ENCODE measurements around the gene VANGL2.

The VANGL2 gene

GRCh38 chr1:160405331-160405877 is 5.0 kb downstream of the VANGL2 start:
- DNase-seq (ENCODE audit: low spot score) (no peak), FAIRE-seq (no peak)

- DNase-seq (ENCODE audit: low spot score) (no peak), FAIRE-seq (no peak)
Measured at GRCh38 chr1:160406131-160406968, 6.0 kb downstream of the VANGL2 start.

GRCh38 chr1:160407839-160408801 is 7.8 kb downstream of the VANGL2 start:
- DNase-seq (ENCODE audit: low spot score) (peak; percentile 88), FAIRE-seq (peak; percentile 42)

- DNase-seq (ENCODE audit: low spot score) (no peak), FAIRE-seq (no peak)
Measured at GRCh38 chr1:160408864-160409263, 8.5 kb downstream of the VANGL2 start.

DNA sequence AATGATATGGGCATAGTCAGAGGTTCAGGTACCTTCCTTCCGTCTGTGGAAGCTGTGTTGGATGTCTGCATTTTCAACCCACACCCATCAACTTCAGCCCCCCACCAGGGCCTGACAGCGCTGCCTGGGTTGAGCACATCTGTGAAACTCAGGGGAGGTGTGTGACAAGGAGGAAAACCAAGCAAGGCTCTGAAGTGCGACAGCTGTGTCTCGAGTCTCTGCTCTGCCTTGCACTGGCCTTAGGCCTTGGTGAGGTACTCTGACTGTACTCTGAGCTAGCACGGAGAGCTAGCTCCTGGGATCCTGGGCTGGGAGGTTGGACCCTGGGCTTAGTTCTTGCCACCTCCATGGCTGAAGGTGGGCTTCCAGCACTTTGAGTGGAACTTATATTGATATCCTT is 9.1 kb downstream of the VANGL2 start:
- FAIRE-seq (no peak), DNase-seq (ENCODE audit: low spot score) (no peak)

DNA sequence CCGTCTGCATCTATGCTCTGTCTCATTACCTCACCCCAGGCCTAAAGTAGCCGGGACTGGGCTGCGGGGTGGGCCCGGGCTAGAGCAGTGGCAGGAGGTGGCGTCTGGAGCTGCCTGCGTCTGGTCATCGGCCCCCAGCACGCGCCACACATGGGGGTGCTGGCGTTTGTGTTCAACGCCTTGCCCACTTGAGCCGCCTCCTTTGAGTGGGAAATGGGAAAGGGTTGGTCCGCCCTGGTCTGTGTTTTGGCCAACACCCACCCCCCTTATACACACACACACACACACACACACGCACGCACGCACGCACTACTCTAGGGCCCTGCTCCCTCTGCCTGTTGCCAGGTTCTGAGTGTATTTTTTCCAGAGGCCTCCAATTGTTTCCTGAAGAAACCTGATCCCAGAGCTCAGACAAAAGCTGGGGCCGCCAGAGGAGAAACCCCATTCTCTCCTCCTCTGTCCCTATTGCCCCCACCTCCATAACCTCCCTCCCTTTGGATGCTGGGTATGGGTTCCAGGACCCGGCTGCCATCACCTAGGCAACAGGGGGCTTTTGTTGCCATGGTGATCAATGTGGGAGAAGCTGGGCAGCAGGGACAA is 10.1 kb downstream of the VANGL2 start:
- DNase-seq (ENCODE audit: low spot score) = no peak
- no peak for FAIRE-seq

- no peak for FAIRE-seq
Measured at GRCh38 chr1:160411271-160412027, 11.1 kb downstream of the VANGL2 start.

GRCh38 chr1:160412028-160412362 is 11.6 kb downstream of the VANGL2 start:
- FAIRE-seq (no peak), DNase-seq (ENCODE audit: low spot score) (no peak)

More at GRCh38 chr1:160411271-160412027, 11.1 kb downstream of the VANGL2 start:
- no peak for DNase-seq (ENCODE audit: low spot score)

GRCh38 chr1:160413716-160414115 is 13.4 kb downstream of the VANGL2 start:
- FAIRE-seq (no peak), DNase-seq (ENCODE audit: low spot score) (no peak)

GRCh38 chr1:160414881-160415280 is 14.5 kb downstream of the VANGL2 start:
- no peak for DNase-seq (ENCODE audit: low spot score)
- FAIRE-seq = no peak

DNA sequence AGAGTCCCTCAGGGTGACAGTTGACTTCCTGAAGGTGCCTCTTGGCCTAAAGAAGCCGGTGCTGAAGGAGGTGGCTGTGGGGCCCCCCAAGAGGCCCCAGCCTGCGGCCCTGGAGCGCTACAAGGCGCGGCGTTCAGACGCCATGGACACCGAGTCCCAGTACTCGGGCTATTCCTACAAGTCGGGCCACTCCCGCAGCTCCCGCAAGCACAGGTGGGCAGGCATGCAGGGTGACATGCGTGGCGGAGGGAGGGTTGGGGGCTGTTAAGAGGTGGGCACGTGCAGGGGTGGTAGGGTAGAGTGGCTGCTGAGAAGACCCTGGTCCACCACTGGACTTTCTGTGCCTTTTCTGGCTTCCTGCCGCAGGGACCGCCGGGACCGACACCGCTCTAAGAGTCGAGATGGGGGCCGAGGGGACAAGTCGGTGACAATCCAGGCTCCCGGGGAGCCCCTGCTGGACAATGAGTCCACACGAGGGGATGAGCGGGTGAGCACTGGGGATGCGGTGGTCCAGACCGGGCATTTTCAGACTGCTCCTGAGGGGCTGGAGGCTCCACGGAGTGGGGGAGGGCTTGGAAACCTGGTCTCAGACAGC is 15.4 kb downstream of the VANGL2 start:
- FAIRE-seq = no peak
- DNase-seq (ENCODE audit: low spot score) = no peak

- DNase-seq (ENCODE audit: low spot score) (peak; percentile 48), FAIRE-seq (no peak)
Measured at GRCh38 chr1:160416369-160416768, 16.0 kb downstream of the VANGL2 start.

DNA sequence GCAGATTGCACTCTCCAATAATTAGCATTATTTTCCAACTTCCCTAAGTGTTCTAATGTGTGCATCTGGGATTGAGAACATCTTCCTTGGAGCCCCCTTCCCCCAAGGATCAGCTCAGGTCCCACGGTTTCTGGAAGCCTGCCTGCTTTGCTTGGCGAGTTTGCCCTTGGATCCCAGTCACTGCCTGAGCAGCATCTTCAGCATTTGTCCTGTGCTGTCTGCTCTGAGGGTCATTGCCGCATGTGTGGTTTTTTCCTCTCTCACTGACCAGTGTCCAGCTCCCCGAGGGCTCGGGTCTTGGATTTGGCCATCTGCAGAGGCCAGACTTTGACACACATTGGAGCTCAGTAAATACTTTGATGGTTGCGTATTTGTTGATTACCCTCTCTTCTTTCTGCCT is 18.1 kb downstream of the VANGL2 start:
- FAIRE-seq (no peak), DNase-seq (ENCODE audit: low spot score) (no peak)

GRCh38 chr1:160419150-160419837 is 18.9 kb downstream of the VANGL2 start:
- DNase-seq (ENCODE audit: low spot score) (no peak), FAIRE-seq (peak; percentile 52)

GRCh38 chr1:160419838-160420169 is 19.4 kb downstream of the VANGL2 start:
- FAIRE-seq (no peak), DNase-seq (ENCODE audit: low spot score) (no peak)

DNA sequence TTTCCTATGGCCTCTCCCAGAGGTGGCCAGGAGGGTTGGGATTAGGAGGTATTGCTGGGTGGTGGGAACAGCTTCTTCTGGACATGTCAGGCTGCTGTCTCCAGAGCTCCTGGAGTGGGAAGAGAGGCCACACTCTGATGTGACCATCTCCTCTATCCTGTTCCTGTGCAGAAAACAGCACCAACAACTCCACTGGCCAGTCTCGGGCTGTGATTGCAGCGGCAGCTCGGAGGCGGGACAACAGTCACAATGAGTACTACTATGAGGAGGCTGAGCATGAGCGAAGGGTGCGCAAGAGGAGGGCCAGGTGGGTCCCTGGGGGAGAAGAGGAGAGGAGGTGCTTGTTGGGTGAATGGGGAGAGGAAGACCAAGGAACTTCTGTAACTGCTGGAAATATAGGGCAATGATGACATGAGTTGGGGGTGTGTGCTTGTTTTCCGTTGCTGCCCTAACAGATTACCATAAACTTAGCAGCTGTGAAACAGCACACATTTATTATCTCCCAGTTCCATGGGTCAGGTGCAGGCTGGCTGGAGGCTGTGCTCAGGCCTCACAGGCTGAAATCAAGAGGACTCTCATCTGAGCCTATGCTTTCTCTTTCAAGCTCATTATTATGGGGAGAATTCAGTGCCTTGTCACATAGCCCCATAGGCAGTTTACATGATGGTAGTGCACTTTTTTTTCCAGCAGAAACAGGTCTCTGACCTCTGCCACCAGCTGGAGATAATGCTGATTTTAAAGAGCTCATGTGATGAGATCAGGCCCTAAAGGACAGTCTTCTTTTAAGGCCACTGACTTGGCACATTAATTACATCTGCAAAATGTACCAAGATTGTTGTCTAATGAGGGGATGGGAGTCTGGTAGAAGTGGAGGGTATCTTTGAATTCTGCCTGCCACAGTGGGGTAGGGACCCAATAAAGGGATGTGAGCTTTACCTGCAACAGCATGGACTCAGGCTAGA is 20.8 kb downstream of the VANGL2 start:
- no peak for DNase-seq (ENCODE audit: low spot score)
- FAIRE-seq = no peak

DNA sequence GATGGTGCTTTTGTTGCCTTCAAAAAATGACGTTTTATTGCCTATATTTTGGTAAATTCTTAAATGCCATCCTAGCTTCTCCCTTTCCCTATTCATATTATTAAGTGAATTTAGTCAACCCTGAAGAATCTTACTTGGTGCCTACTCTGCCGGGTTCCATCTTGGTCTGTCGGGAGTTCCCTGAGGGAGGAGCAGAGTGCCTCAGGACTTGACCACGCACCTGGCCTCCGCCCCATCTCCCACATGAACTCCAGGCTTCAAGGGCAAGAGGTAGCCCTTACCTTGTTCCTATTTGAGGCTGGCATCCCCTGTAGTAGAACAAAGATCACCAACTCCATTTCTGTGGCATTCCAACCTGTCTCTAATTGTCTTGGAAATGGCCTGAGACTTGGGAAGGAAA is 21.5 kb downstream of the VANGL2 start:
- DNase-seq (ENCODE audit: low spot score) = no peak
- FAIRE-seq = no peak

DNA sequence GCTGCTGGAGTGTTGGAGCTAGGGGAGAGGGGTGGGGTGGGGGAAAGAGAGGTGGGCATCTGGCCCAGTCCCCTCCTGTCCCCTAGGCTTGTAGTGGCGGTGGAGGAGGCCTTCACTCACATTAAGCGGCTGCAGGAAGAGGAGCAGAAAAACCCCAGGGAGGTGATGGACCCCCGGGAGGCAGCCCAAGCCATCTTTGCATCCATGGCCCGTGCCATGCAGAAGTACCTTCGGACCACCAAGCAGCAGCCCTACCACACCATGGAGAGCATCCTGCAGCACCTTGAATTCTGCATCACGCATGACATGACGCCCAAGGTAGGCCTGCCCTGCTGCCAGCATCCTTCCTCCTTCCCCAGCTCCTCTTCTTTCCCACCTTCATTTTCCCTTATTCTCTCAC is 23.6 kb downstream of the VANGL2 start:
- FAIRE-seq (no peak), DNase-seq (ENCODE audit: low spot score) (no peak)

- FAIRE-seq = no peak
Measured at GRCh38 chr1:160425847-160426246, 25.5 kb downstream of the VANGL2 start.

More at GRCh38 chr1:160425847-160426246, 25.5 kb downstream of the VANGL2 start:
- no peak for DNase-seq (ENCODE audit: low spot score)
